Activated CD4-positive, alpha-beta memory T cell treated with anti-CD3 and anti-CD28 coated beads, Interleukin-2, amount 10 ng/mL, durations not matched to agents 7 days and 5 days (primary cell): Measurements from ENCODE around the gene RPL5. TPM values are rescaled to one million over a fixed set of nuclear protein-coding genes. Genes with fewer than 3 reads are reported as not detected.

Experiments used
- CTCF ChIA-PET: fragments of 350-600 bp; sonication (Branson Sonifier 250); formaldehyde crosslinking; loops from one replicate; lab custom pipeline; 2021; ENCODE audit warnings: antibody characterized with exemption, inconsistent platforms; lab: Charles Lee
- POLR2A ChIA-PET: fragments of 350-600 bp; sonication (Branson Sonifier 250); formaldehyde crosslinking; loops from one replicate; lab custom pipeline; 2021; ENCODE audit warnings: antibody characterized with exemption; lab: Charles Lee
- DNase-seq: peaks from one replicate; pipeline ENCODE4 v3.0.0-alpha.2; 2020
- H3K27ac Mint-ChIP-seq: one replicate; pipeline ENCODE4 v1.8.0; 2021; ENCODE audit warnings: mild to moderate bottlenecking, mixed read lengths
- H3K27me3 Mint-ChIP-seq: one replicate; pipeline ENCODE4 v1.8.0; 2021; ENCODE audit warnings: mixed read lengths
- H3K36me3 Mint-ChIP-seq: one replicate; pipeline ENCODE4 v1.8.0; 2021; ENCODE audit warnings: low read depth, mixed read lengths
- H3K4me1 Mint-ChIP-seq: one replicate; pipeline ENCODE4 v1.8.0; 2021; ENCODE audit warnings: mixed read lengths
- H3K4me3 Mint-ChIP-seq: one replicate; pipeline ENCODE4 v1.8.0; 2021; ENCODE audit warnings: mild to moderate bottlenecking, mixed read lengths
- H3K9me3 Mint-ChIP-seq: one replicate; pipeline ENCODE4 v1.8.0; 2021; ENCODE audit warnings: mixed read lengths
- total RNA-seq, 2 experiments: library from RNA; stranded (reverse); gene quantifications; one replicate each; pipeline ENCODE4 v1.2.3, GENCODE V29; 2021

Gene RPL5
- total RNA-seq, 2 experiments from 2014 or later = 660 to 678 TPM

- DNase-seq = no peak
- no peaks in the 10 kb centered on the region for H3K27me3 Mint-ChIP-seq
- peaks cover 45% of the 10 kb centered on the region for H3K4me1 Mint-ChIP-seq
- H3K27ac Mint-ChIP-seq = peak overlapping the region; percentile 84
- ChIA-PET POLR2A (interaction anchor here (0.6 to 5.0 kb wide), 21 partner anchors 10 to 1809 kb away, joined by 3 to 54 read pairs (median 5); partner anchors contain the start of genes DIPK1A, DR1, EVI5 and GFI1), CTCF (interaction anchor here (0.7 to 2.4 kb wide), 20 partner anchors 10 to 347 kb away, joined by 3 to 33 read pairs (median 6); partner anchors contain the start of genes DIPK1A and GFI1)
- H3K4me3 Mint-ChIP-seq = peak overlapping the region; percentile 92
- H3K9me3 Mint-ChIP-seq = no peaks in the 10 kb centered on the region
- H3K36me3 Mint-ChIP-seq = peaks cover 46% of the 10 kb centered on the region
Observed at GRCh38 chr1:92831368-92831761, 475 bp upstream of the RPL5 start.

- peaks cover 58% of the 10 kb centered on the region for H3K36me3 Mint-ChIP-seq
- no peaks in the 10 kb centered on the region for H3K9me3 Mint-ChIP-seq
- DNase-seq = no peak
- CTCF ChIA-PET = interaction anchor here (0.9 to 2.4 kb wide), 17 partner anchors 9 to 346 kb away, joined by 3 to 33 read pairs (median 6); partner anchors contain the start of genes DIPK1A and GFI1
- H3K4me3 Mint-ChIP-seq = peak overlapping the region; percentile 92
- POLR2A ChIA-PET = interaction anchor here (0.7 to 5.0 kb wide), 27 partner anchors 9 to 1811 kb away, joined by 3 to 54 read pairs (median 4); partner anchors contain the start of genes DIPK1A, DR1, GFI1 and MTF2
- peaks cover 57% of the 10 kb centered on the region for H3K4me1 Mint-ChIP-seq
- H3K27ac Mint-ChIP-seq = peak overlapping the region; percentile 84
- no peaks in the 10 kb centered on the region for H3K27me3 Mint-ChIP-seq
Observed at GRCh38 chr1:92832537-92833114, 786 bp downstream of the RPL5 start.

- POLR2A ChIA-PET = interaction anchor here (0.6 to 5.0 kb wide), 3 partner anchors 8 to 245 kb away, joined by 3 to 36 read pairs (median 8); partner anchors contain the start of gene MTF2
- Mint-ChIP-seq H3K36me3 (peaks cover 71% of the 10 kb centered on the region), H3K27me3 (no peaks in the 10 kb centered on the region)
Observed at GRCh38 chr1:92833840-92834239, 2.0 kb downstream of the RPL5 start.

GRCh38 chr1:92834617-92835016 lies 2.8 kb downstream of the RPL5 start:
- peak overlapping the region; percentile 92 for H3K4me3 Mint-ChIP-seq
- DNase-seq = no peak
- H3K4me1 Mint-ChIP-seq = peaks cover 76% of the 10 kb centered on the region
- H3K27me3 Mint-ChIP-seq = no peaks in the 10 kb centered on the region
- no peaks in the 10 kb centered on the region for H3K9me3 Mint-ChIP-seq
- peaks cover 78% of the 10 kb centered on the region for H3K36me3 Mint-ChIP-seq
- CTCF ChIA-PET = interaction anchor here (0.8 to 2.7 kb wide), 3 partner anchors 16 to 159 kb away, joined by 3 to 8 read pairs (median 3); partner anchors contain the start of gene DIPK1A
- POLR2A ChIA-PET = interaction anchor here (1.1 to 5.0 kb wide), 3 partner anchors 7 to 244 kb away, joined by 6 to 36 read pairs (median 8); partner anchors contain the start of genes DIPK1A and MTF2
- peak overlapping the region; percentile 84 for H3K27ac Mint-ChIP-seq

More at GRCh38 chr1:92833840-92834239, 2.0 kb downstream of the RPL5 start:
- Mint-ChIP-seq H3K27ac (peak overlapping the region; percentile 84), H3K4me3 (peak overlapping the region; percentile 92), H3K9me3 (no peaks in the 10 kb centered on the region), H3K4me1 (peaks cover 69% of the 10 kb centered on the region)
- DNase-seq = no peak
- CTCF ChIA-PET = interaction anchor here (1.0 to 2.7 kb wide), 2 partner anchors 128 to 160 kb away, joined by 3 to 8 read pairs; partner anchors contain the start of gene DIPK1A

- H3K27ac Mint-ChIP-seq = peak overlapping the region; percentile 47
Observed at GRCh38 chr1:92837062-92837461, 5.2 kb downstream of the RPL5 start.

GRCh38 chr1:92838519-92838918 lies 6.7 kb downstream of the RPL5 start:
- H3K27ac Mint-ChIP-seq = peak overlapping the region; percentile 62
- no peaks in the 10 kb centered on the region for H3K27me3 Mint-ChIP-seq
- CTCF ChIA-PET = interaction anchor here (3.1 kb wide), 1 partner anchor 123 kb away, joined by 15 read pairs; the partner anchor contains the start of gene DIPK1A
- H3K4me1 Mint-ChIP-seq = peaks cover 70% of the 10 kb centered on the region
- POLR2A ChIA-PET = interaction anchor here (2.4 kb wide), 1 partner anchor 123 kb away, joined by 14 read pairs; the partner anchor contains the start of gene DIPK1A
- H3K4me3 Mint-ChIP-seq = no peak overlapping the region
- H3K9me3 Mint-ChIP-seq = no peaks in the 10 kb centered on the region
- DNase-seq = no peak
- peaks cover 95% of the 10 kb centered on the region for H3K36me3 Mint-ChIP-seq

More at GRCh38 chr1:92837062-92837461, 5.2 kb downstream of the RPL5 start:
- ChIA-PET POLR2A (interaction anchor here (2.4 kb wide), 1 partner anchor 124 kb away, joined by 14 read pairs; the partner anchor contains the start of gene DIPK1A), CTCF (interaction anchor here (0.7 kb wide), 1 partner anchor 19 kb away, joined by 3 read pairs; no protein-coding TSS in a partner anchor)
- H3K9me3 Mint-ChIP-seq = no peaks in the 10 kb centered on the region
- no peaks in the 10 kb centered on the region for H3K27me3 Mint-ChIP-seq
- peaks cover 80% of the 10 kb centered on the region for H3K4me1 Mint-ChIP-seq
- no peak overlapping the region for H3K4me3 Mint-ChIP-seq
- peaks cover 96% of the 10 kb centered on the region for H3K36me3 Mint-ChIP-seq
- DNase-seq = no peak

GRCh38 chr1:92839442-92839841 lies 7.6 kb downstream of the RPL5 start:
- ChIA-PET CTCF (interaction anchor here (0.8 to 3.1 kb wide), 3 partner anchors 20 to 122 kb away, joined by 3 to 15 read pairs (median 3); partner anchors contain the start of gene DIPK1A), POLR2A (interaction anchor here (2.4 to 4.7 kb wide), 2 partner anchors 6 to 122 kb away, joined by 14 to 36 read pairs; partner anchors contain the start of genes DIPK1A and RPL5)
- H3K27ac Mint-ChIP-seq = peak overlapping the region; percentile 12
- no peaks in the 10 kb centered on the region for H3K9me3 Mint-ChIP-seq
- peaks cover 95% of the 10 kb centered on the region for H3K36me3 Mint-ChIP-seq
- H3K27me3 Mint-ChIP-seq = no peaks in the 10 kb centered on the region
- peaks cover 61% of the 10 kb centered on the region for H3K4me1 Mint-ChIP-seq
- DNase-seq = no peak
- no peak overlapping the region for H3K4me3 Mint-ChIP-seq

GRCh38 chr1:92840600-92840999 lies 8.8 kb downstream of the RPL5 start:
- ChIA-PET POLR2A (interaction anchor here (4.7 kb wide), 1 partner anchor 7 kb away, joined by 36 read pairs; the partner anchor contains the start of gene RPL5), CTCF (interaction anchor here (3.1 kb wide), 1 partner anchor 121 kb away, joined by 15 read pairs; the partner anchor contains the start of gene DIPK1A)
- no peak overlapping the region for H3K4me3 Mint-ChIP-seq
- H3K4me1 Mint-ChIP-seq = peaks cover 49% of the 10 kb centered on the region
- no peak for DNase-seq
- no peak overlapping the region for H3K27ac Mint-ChIP-seq
- H3K36me3 Mint-ChIP-seq = peaks cover 83% of the 10 kb centered on the region
- no peaks in the 10 kb centered on the region for H3K27me3 Mint-ChIP-seq
- no peaks in the 10 kb centered on the region for H3K9me3 Mint-ChIP-seq

- H3K27ac Mint-ChIP-seq = no peak overlapping the region
- no peaks in the 10 kb centered on the region for H3K9me3 Mint-ChIP-seq
- H3K4me1 Mint-ChIP-seq = peaks cover 31% of the 10 kb centered on the region
- no peak overlapping the region for H3K4me3 Mint-ChIP-seq
- H3K36me3 Mint-ChIP-seq = peaks cover 71% of the 10 kb centered on the region
- DNase-seq = no peak
- ChIA-PET CTCF (interaction anchor here (1.2 kb wide), 1 partner anchor 10 kb away, joined by 8 read pairs; the partner anchor contains the start of gene RPL5), POLR2A (interaction anchor here (1.0 to 4.7 kb wide), 4 partner anchors 9 to 138 kb away, joined by 3 to 36 read pairs (median 4); partner anchors contain the start of gene RPL5)
- no peaks in the 10 kb centered on the region for H3K27me3 Mint-ChIP-seq
Observed at GRCh38 chr1:92842082-92843045, 10.5 kb downstream of the RPL5 start.

- Mint-ChIP-seq H3K4me3 (no peak overlapping the region), H3K36me3 (peaks cover 65% of the 10 kb centered on the region), H3K27ac (peak overlapping the region; percentile 27), H3K4me1 (peaks cover 25% of the 10 kb centered on the region), H3K9me3 (no peaks in the 10 kb centered on the region), H3K27me3 (no peaks in the 10 kb centered on the region)
- DNase-seq = no peak
- ChIA-PET CTCF (no interaction called here), POLR2A (interaction anchor here (1.0 to 4.7 kb wide), 3 partner anchors 10 to 119 kb away, joined by 3 to 36 read pairs (median 3); partner anchors contain the start of gene RPL5)
Observed at GRCh38 chr1:92843046-92843423, 11.2 kb downstream of the RPL5 start.

- Mint-ChIP-seq H3K27me3 (no peaks in the 10 kb centered on the region), H3K27ac (no peak overlapping the region), H3K9me3 (no peaks in the 10 kb centered on the region), H3K4me3 (no peak overlapping the region), H3K36me3 (peaks cover 58% of the 10 kb centered on the region), H3K4me1 (peaks cover 18% of the 10 kb centered on the region)
- ChIA-PET POLR2A (interaction anchor here (1.0 to 4.7 kb wide), 3 partner anchors 10 to 119 kb away, joined by 3 to 36 read pairs (median 3); partner anchors contain the start of gene RPL5), CTCF (no interaction called here)
- DNase-seq = no peak
Observed at GRCh38 chr1:92843429-92844352, 11.9 kb downstream of the RPL5 start.
